Fibroblast of mammary gland (primary cell): ENCODE measurements around the gene SLC39A11.

ENCODE experiments used
- DNase-seq: peaks from one replicate; pipeline ENCODE4 v3.0.0-alpha.2; 2010; ENCODE audit warnings: low read depth
- H3K4me3 ChIP-seq: 2 replicates; pipeline ENCODE4 v1.5.1; 2011; ENCODE audit warnings: low read depth, mild to moderate bottlenecking, low read length, moderate library complexity; ENCODE audit not compliant: control insufficient read depth
- CTCF ChIP-seq: conservative IDR thresholded peaks from 2 replicates; pipeline ENCODE4 v1.5.1; 2011; ENCODE audit warnings: low read depth, low read length, inconsistent platforms; ENCODE audit not compliant: control insufficient read depth, insufficient read depth

Gene SLC39A11

GRCh38 chr17:72624652-72625051 is 467.8 kb downstream of the SLC39A11 start:
- no peak overlapping the region for H3K4me3 ChIP-seq
- no peak for DNase-seq
- no peak for TF ChIP-seq CTCF

- no peak for TF ChIP-seq CTCF
- H3K4me3 ChIP-seq, result no peak overlapping the region
- DNase-seq, result no peak
Measured at GRCh38 chr17:72624226-72624625, 468.3 kb downstream of the SLC39A11 start.

GRCh38 chr17:72622661-72623433 is 469.6 kb downstream of the SLC39A11 start:
- TF ChIP-seq CTCF, result no peak
- no peak for DNase-seq
- no peak overlapping the region for H3K4me3 ChIP-seq

GRCh38 chr17:72619976-72620650 is 472.4 kb downstream of the SLC39A11 start:
- TF ChIP-seq CTCF, result no peak
- no peak overlapping the region for H3K4me3 ChIP-seq
- DNase-seq, result no peak

GRCh38 chr17:72618001-72618509 is 474.4 kb downstream of the SLC39A11 start:
- H3K4me3 ChIP-seq, result no peak overlapping the region
- no peak for TF ChIP-seq CTCF
- no peak for DNase-seq

GRCh38 chr17:72617557-72617956 is 474.9 kb downstream of the SLC39A11 start:
- DNase-seq, result no peak
- TF ChIP-seq CTCF, result no peak
- H3K4me3 ChIP-seq, result no peak overlapping the region
